Effector memory CD4-positive, alpha-beta T cell (primary cell): ENCODE data around the gene PTPRK.

Experiments
- DNase-seq, 3 donors: peaks; one replicate each; pipeline ENCODE4 v3.0.0-alpha.2; 2020
- H3K27ac ChIP-seq: 2 replicates; pipeline ENCODE4 v1.7.0; 2013; ENCODE audit warnings: mild to moderate bottlenecking, low read length, moderate library complexity; ENCODE audit not compliant: insufficient read depth, poor library complexity, severe bottlenecking
- H3K27me3 ChIP-seq: replicated peaks from 2 replicates; pipeline ENCODE4 v1.7.0; 2013; ENCODE audit warnings: mild to moderate bottlenecking, low read length; ENCODE audit not compliant: insufficient read depth, control insufficient read depth, poor library complexity, severe bottlenecking
- H3K36me3 ChIP-seq: 2 replicates; pipeline ENCODE4 v1.7.0; 2013; ENCODE audit warnings: mild to moderate bottlenecking, low read length, moderate library complexity; ENCODE audit not compliant: control insufficient read depth, insufficient read depth
- H3K4me1 ChIP-seq: 2 replicates; pipeline ENCODE4 v1.7.0; 2013; ENCODE audit warnings: low read length, mild to moderate bottlenecking; ENCODE audit not compliant: control insufficient read depth, insufficient read depth, poor library complexity, severe bottlenecking
- H3K4me3 ChIP-seq: 2 replicates; pipeline ENCODE4 v1.7.0; 2013; ENCODE audit warnings: low read length, low read depth, mild to moderate bottlenecking; ENCODE audit not compliant: insufficient read depth, poor library complexity, severe bottlenecking
- H3K9me3 ChIP-seq: 2 replicates; pipeline ENCODE4 v1.7.0; 2013; ENCODE audit warnings: mild to moderate bottlenecking, low read length, moderate library complexity; ENCODE audit not compliant: control insufficient read depth

PTPRK gene

DNA sequence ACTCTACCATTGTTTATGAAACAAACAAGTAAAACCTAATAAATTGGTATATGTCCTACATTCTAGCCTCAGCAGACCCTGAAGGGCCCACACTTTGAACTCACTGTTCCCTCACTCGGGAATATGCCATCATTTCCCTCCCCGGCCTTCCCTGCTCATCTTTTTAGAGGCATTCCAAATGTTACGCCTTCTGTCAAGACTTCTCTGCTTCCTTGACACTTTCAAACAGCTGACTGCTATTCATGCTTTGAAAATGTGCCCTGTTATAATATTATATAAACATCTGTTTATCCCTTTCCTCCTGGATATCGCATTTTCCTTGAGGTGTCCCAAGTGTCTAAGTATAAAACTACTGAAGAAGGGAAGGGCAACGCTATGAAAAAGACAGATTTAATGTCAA is 370.0 kb downstream of the PTPRK start:
- DNase-seq: no peak
- Histone ChIP-seq H3K4me3 (no peak overlapping the region), H3K27me3 (no peaks in the 10 kb centered on the region), H3K27ac (no peak overlapping the region), H3K4me1 (no peaks in the 10 kb centered on the region), H3K36me3 (no peaks in the 10 kb centered on the region), H3K9me3 (no peaks in the 10 kb centered on the region)

DNA sequence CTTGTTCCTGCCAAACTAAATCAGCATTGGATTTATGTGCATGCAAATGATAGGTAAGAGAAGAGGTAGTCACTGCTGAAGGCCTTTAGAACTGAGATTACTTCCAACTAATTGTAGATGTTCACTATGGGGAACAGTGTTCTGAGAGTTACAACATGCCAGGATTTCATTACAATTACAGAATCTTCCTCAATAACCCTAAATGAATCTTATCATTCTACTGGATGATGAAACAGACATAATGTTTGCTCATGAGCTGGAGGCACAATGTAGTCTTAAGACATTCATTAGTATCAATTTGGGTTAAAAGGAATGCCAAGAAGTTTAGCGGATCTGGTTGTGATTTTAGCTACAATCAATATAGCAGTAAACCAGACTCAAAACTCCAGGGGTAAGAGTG is 370.6 kb downstream of the PTPRK start:
- no peak for DNase-seq

DNA sequence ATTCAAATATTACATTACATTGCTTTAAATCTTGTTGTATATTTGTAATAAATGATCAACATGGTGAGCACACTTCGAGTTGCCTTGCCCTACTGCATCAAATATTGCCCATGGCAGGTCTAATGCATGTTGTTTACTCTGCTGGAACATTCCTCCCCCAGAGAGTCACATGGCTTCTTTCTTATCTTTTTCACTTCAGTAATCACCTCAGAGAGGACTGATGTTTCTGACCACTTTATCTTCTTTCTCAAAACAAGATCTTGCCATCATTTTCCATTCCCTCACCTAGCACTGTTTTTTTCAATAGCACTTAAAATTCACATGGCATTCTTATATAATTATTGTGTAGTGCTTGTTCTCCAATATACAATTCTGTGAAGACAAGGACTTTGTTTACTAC is 376.1 kb downstream of the PTPRK start:
- Histone ChIP-seq H3K4me1 (no peaks in the 10 kb centered on the region), H3K4me3 (no peak overlapping the region)
- DNase-seq: no peak

More for the DNA sequence above, 370.6 kb downstream of the PTPRK start:
- Histone ChIP-seq H3K9me3 (no peaks in the 10 kb centered on the region), H3K27ac (no peak overlapping the region), H3K4me1 (no peaks in the 10 kb centered on the region), H3K4me3 (no peak overlapping the region), H3K27me3 (no peaks in the 10 kb centered on the region), H3K36me3 (no peaks in the 10 kb centered on the region)

DNA sequence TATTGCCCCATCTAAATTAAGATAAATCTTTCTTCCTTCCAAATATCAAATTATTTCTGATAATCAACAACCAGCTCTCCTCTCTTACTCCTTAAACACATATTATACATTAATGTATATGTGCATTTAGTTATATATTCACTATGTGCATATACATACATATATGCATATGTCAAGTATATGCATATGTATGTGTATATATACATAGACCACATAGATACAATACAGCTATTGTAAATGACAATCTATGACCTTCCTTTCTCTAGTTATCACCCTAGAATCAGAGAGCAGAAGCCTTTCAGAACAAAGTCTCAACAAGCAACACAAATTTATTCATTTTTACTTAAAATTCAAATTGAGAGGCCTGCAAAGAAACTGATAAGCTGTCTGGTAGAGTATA is 378.5 kb downstream of the PTPRK start:
- Histone ChIP-seq H3K4me3 (no peak overlapping the region), H3K4me1 (no peaks in the 10 kb centered on the region), H3K27ac (no peak overlapping the region), H3K9me3 (no peaks in the 10 kb centered on the region), H3K36me3 (no peaks in the 10 kb centered on the region), H3K27me3 (no peaks in the 10 kb centered on the region)
- no peak for DNase-seq

More for the DNA sequence above, 376.1 kb downstream of the PTPRK start:
- H3K36me3 ChIP-seq: no peaks in the 10 kb centered on the region
- H3K27me3 ChIP-seq: no peaks in the 10 kb centered on the region
- no peaks in the 10 kb centered on the region for H3K9me3 ChIP-seq
- H3K27ac ChIP-seq: no peak overlapping the region

DNA sequence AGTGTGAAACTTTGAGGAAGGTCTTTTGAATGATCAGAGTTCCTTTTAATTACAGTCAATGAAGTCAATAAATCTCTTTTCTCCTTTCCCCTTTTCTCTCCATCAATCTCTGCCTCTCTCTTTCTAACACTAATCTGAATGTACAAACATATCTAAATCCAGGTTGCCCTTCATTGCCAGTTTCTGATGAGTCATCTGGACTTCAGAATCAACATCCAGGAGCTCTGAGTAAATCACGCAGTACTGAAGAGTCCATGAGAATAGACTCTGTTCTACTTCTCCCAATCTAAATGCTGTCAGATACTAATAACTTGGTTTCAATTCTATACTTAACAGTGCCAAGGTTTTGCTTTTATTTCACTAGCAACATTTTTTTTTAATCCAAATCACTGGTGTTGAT is 380.9 kb downstream of the PTPRK start:
- no peaks in the 10 kb centered on the region for H3K9me3 ChIP-seq
- H3K27me3 ChIP-seq: no peaks in the 10 kb centered on the region
- H3K4me3 ChIP-seq: no peak overlapping the region
- no peaks in the 10 kb centered on the region for H3K4me1 ChIP-seq
- H3K36me3 ChIP-seq: no peaks in the 10 kb centered on the region
- no peak overlapping the region for H3K27ac ChIP-seq
- no peak for DNase-seq

DNA sequence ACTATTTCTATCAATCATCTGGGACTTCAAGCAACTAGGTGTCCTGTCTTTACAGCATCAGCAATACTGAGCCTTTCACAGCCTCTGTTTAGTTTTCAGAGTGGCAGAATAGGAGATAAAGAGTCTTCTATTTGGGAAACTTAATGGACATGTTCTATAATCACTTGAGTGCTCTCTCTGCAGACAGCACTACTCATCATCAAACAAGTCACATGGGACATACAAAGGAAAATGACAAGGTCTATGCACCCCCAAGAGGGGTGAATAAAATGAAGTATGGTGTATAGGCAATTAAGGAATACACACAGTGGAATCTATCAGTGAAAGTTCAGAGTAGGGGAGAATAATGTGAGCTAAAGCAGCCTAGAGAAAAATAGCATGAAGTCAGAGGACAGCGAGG is 381.7 kb downstream of the PTPRK start:
- H3K27me3 ChIP-seq: no peaks in the 10 kb centered on the region
- H3K4me1 ChIP-seq: no peaks in the 10 kb centered on the region
- H3K4me3 ChIP-seq: no peak overlapping the region
- no peak for DNase-seq
- no peaks in the 10 kb centered on the region for H3K36me3 ChIP-seq
- H3K9me3 ChIP-seq: no peaks in the 10 kb centered on the region
- no peak overlapping the region for H3K27ac ChIP-seq

DNA sequence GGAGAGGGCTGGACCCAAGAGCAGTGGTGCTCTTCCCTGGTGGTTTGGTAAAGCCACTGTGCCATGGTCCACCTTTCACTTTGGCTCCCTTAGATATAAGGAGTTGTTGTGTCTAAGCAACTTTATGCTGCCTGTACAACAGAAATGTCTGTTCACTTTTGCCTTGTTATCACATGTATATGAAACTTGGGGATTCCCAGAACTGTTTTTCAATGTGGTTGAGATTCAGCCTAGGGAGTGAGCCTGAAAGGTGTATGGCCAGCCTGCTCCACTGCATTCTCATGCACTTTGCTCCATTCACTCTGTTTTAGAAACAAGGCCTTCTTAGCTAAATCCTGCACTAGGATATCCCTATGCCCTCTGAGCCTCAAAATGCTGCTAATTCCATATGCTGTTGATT is 385.1 kb downstream of the PTPRK start:
- Histone ChIP-seq H3K27me3 (no peaks in the 10 kb centered on the region), H3K27ac (no peak overlapping the region), H3K9me3 (no peaks in the 10 kb centered on the region), H3K36me3 (no peaks in the 10 kb centered on the region), H3K4me3 (no peak overlapping the region), H3K4me1 (no peaks in the 10 kb centered on the region)
- DNase-seq: no peak

DNA sequence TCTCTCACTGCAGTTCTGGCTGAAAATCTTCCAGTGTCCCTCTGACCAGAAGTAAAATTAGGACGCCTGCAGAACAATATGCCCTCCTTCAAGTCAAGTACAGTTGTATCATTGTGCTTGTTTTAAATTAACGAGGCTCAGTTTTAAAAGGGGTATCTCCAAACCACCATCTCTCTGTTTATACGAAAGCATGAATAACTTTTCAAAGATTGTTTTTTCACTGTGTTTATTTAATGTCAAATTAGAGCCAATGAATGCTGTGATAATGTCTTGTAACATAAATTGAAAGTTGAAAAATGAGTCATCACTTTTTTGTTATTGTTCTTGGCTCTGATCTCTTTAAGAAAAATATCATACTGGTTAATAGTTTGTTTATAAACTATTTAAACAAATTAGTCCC is 388.8 kb downstream of the PTPRK start:
- H3K27ac ChIP-seq: no peak overlapping the region
- no peaks in the 10 kb centered on the region for H3K4me1 ChIP-seq
- no peaks in the 10 kb centered on the region for H3K27me3 ChIP-seq
- H3K4me3 ChIP-seq: no peak overlapping the region
- H3K9me3 ChIP-seq: no peaks in the 10 kb centered on the region
- DNase-seq: no peak
- no peaks in the 10 kb centered on the region for H3K36me3 ChIP-seq

DNA sequence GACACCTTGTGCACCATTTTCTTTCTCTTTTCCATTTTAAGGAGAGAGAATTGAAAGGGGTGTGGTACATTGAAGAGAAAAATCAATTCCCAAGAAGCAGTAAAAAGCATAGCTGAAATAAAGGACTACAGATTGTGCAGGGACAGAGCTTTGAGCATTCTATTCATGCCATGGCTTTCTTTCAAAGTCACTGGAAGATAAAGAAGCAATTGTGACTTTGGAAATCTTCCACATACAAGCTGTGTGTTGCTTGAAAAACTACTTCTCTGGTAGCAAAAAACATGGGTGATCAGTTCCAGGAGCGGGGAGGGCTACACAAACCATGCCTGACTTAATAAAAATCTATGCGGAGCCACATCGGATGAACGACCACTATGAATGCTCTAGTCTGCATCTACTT is 389.4 kb downstream of the PTPRK start:
- DNase-seq: no peak
- Histone ChIP-seq H3K36me3 (no peaks in the 10 kb centered on the region), H3K27me3 (no peaks in the 10 kb centered on the region), H3K4me3 (no peak overlapping the region), H3K9me3 (no peaks in the 10 kb centered on the region), H3K4me1 (no peaks in the 10 kb centered on the region), H3K27ac (no peak overlapping the region)

DNA sequence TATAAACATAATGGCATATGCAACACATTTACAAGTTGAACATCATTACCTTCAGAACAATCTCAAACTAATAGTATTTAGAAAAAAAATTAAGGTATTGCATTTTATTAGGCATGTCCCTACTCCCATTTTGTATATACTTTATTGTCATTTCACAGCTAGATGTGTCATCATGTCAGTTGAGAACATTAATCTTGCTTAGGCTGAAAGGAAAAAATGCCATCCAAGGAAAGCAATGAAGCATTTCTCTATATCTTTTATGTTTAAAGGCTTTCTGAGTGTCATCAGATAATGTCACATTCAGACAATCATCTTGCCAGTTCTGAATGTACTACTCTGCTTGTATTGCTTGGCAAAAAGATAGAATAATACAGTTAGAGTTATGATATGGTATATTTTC is 390.7 kb downstream of the PTPRK start:
- H3K4me3 ChIP-seq: no peak overlapping the region
- no peaks in the 10 kb centered on the region for H3K9me3 ChIP-seq
- H3K36me3 ChIP-seq: no peaks in the 10 kb centered on the region
- no peaks in the 10 kb centered on the region for H3K4me1 ChIP-seq
- DNase-seq: no peak
- no peak overlapping the region for H3K27ac ChIP-seq
- no peaks in the 10 kb centered on the region for H3K27me3 ChIP-seq

DNA sequence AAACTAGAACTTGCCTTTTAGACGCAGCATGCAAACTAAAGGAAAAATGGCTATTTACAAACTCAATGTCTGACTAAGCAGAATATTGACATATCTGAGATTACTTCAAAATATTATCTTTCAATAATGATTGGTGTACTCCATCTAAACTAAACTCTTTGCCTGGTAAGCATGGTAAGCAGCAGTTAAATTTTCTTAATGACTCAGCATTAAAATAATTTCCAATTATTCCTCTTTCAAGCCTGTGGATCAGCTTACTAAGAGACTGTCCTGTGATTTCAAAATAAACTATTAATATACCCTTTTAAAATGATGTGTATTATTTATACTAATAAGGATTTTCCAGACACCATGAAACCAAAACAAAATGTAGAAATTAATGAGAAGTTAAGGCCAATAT is 392.7 kb downstream of the PTPRK start:
- no peak for DNase-seq
- H3K4me1 ChIP-seq: no peaks in the 10 kb centered on the region
- no peaks in the 10 kb centered on the region for H3K36me3 ChIP-seq
- no peaks in the 10 kb centered on the region for H3K27me3 ChIP-seq
- no peak overlapping the region for H3K4me3 ChIP-seq
- H3K27ac ChIP-seq: no peak overlapping the region
- no peaks in the 10 kb centered on the region for H3K9me3 ChIP-seq
